Large intestine (tissue), 3 donors: ENCODE data around the gene SCN1A. TPM values are rescaled to one million over a fixed set of nuclear protein-coding genes. Genes with fewer than 3 reads are reported as not detected.
"Not testable (repeated sequence)": the region's sequence is repeated elsewhere in the genome, so short reads cannot be mapped to it uniquely, and the experiment has no call there.

Experiments
- DNase-seq, 2 donors: peaks; one replicate each; pipeline versions ENCODE4 v3.0.0 to v3.0.0-alpha.2; 2013
- H3K27ac ChIP-seq: one replicate; pipeline ENCODE4 v1.5.1; 2013; ENCODE audit warnings: low read length
- H3K27me3 ChIP-seq: 2 replicates; pipeline ENCODE4 v1.6.1; 2013; ENCODE audit warnings: low read length; ENCODE audit not compliant: control insufficient read depth, insufficient read depth
- H3K36me3 ChIP-seq: 2 replicates; pipeline ENCODE4 v1.6.1; 2013; ENCODE audit warnings: low read length; ENCODE audit not compliant: control insufficient read depth, insufficient read depth
- H3K4me1 ChIP-seq: one replicate; pipeline ENCODE4 v1.6.1; 2013; ENCODE audit warnings: low read length; ENCODE audit not compliant: control insufficient read depth, insufficient read depth
- H3K4me3 ChIP-seq: one replicate; pipeline ENCODE4 v1.5.1; 2013; ENCODE audit warnings: low read length
- H3K9me3 ChIP-seq: one replicate; pipeline ENCODE4 v1.6.1; 2013; ENCODE audit warnings: mild to moderate bottlenecking, low read depth, low read length, moderate library complexity; ENCODE audit not compliant: control insufficient read depth
- WGBS: methylation state at CpG from one replicate; pipeline ENCODE4 v1.1.5; 2013; ENCODE audit warnings: low lambda C conversion rate; ENCODE audit not compliant: insufficient coverage; 5-methylcytosine and 5-hydroxymethylcytosine counted together
- polyA plus RNA-seq: library from polyadenylated mRNA; unstranded; fragments of 120-200 nt; gene quantifications from one replicate; pipeline ENCODE4 v1.2.1, GENCODE V29; 2013

Gene SCN1A
- polyA plus RNA-seq, 1 donor, result 0.21 TPM

- Histone ChIP-seq H3K4me3 (no peak overlapping the region), H3K36me3 (no peaks in the 10 kb centered on the region), H3K27ac (no peak overlapping the region)
Observed at GRCh38 chr2:165990846-165991245, 137.0 kb downstream of the SCN1A start.

GRCh38 chr2:165989851-165990250, 138.0 kb downstream of the SCN1A start:
- no peak overlapping the region for H3K27ac ChIP-seq
- no peak overlapping the region for H3K4me3 ChIP-seq
- H3K9me3 ChIP-seq, result no peaks in the 10 kb centered on the region
- DNase-seq, result no peak
- 40% methylated on average over 1 of the region's 1 CpG for WGBS
- H3K36me3 ChIP-seq, result no peaks in the 10 kb centered on the region
- H3K27me3 ChIP-seq, result no peaks in the 10 kb centered on the region
- no peaks in the 10 kb centered on the region for H3K4me1 ChIP-seq

More at GRCh38 chr2:165990846-165991245, 137.0 kb downstream of the SCN1A start:
- Histone ChIP-seq H3K4me1 (no peaks in the 10 kb centered on the region), H3K27me3 (no peaks in the 10 kb centered on the region), H3K9me3 (no peaks in the 10 kb centered on the region)
- DNase-seq, result no peak

- H3K4me1 ChIP-seq, result no peaks in the 10 kb centered on the region
- H3K9me3 ChIP-seq, result no peaks in the 10 kb centered on the region
- no peaks in the 10 kb centered on the region for H3K27me3 ChIP-seq
- DNase-seq, result no peak
- H3K36me3 ChIP-seq, result no peaks in the 10 kb centered on the region
- H3K4me3 ChIP-seq, result no peak overlapping the region
- H3K27ac ChIP-seq, result no peak overlapping the region
Observed at GRCh38 chr2:165985120-165985519, 142.7 kb downstream of the SCN1A start.

GRCh38 chr2:165972161-165972560, 155.7 kb downstream of the SCN1A start:
- H3K36me3 ChIP-seq, DNase-seq, H3K4me3 ChIP-seq, H3K4me1 ChIP-seq, H3K27ac ChIP-seq, H3K27me3 ChIP-seq, H3K9me3 ChIP-seq: not testable (repeated sequence)

GRCh38 chr2:165970663-165971062, 157.2 kb downstream of the SCN1A start:
- Histone ChIP-seq H3K4me3 (no peak overlapping the region), H3K9me3 (no peaks in the 10 kb centered on the region), H3K27ac (no peak overlapping the region), H3K27me3 (no peaks in the 10 kb centered on the region), H3K4me1 (no peaks in the 10 kb centered on the region), H3K36me3 (no peaks in the 10 kb centered on the region)
- WGBS, result no CpG with 5 or more reads among the region's 1 CpG
- no peak for DNase-seq

GRCh38 chr2:165969227-165969626, 158.6 kb downstream of the SCN1A start:
- Histone ChIP-seq H3K4me3 (no peak overlapping the region), H3K27me3 (no peaks in the 10 kb centered on the region), H3K36me3 (no peaks in the 10 kb centered on the region), H3K9me3 (no peaks in the 10 kb centered on the region), H3K4me1 (no peaks in the 10 kb centered on the region), H3K27ac (no peak overlapping the region)
- 83% methylated on average over 1 of the region's 2 CpGs for WGBS
- no peak for DNase-seq

- no peaks in the 10 kb centered on the region for H3K36me3 ChIP-seq
- WGBS, result no CpG with 5 or more reads among the region's 3 CpGs
- no peak overlapping the region for H3K27ac ChIP-seq
- DNase-seq, result no peak
- H3K9me3 ChIP-seq, result no peaks in the 10 kb centered on the region
- H3K4me3 ChIP-seq, result no peak overlapping the region
- H3K27me3 ChIP-seq, result no peaks in the 10 kb centered on the region
- H3K4me1 ChIP-seq, result no peaks in the 10 kb centered on the region
Observed at GRCh38 chr2:165967746-165968145, 160.1 kb downstream of the SCN1A start.

GRCh38 chr2:165961818-165962217, 166.0 kb downstream of the SCN1A start:
- Histone ChIP-seq H3K9me3 (peaks cover 3% of the 10 kb centered on the region), H3K4me1 (no peaks in the 10 kb centered on the region), H3K4me3 (no peak overlapping the region), H3K27ac (no peak overlapping the region), H3K27me3 (no peaks in the 10 kb centered on the region), H3K36me3 (no peaks in the 10 kb centered on the region)
- no peak for DNase-seq
- WGBS, result no CpG with 5 or more reads among the region's 4 CpGs

- Histone ChIP-seq H3K36me3 (no peaks in the 10 kb centered on the region), H3K4me3 (no peak overlapping the region), H3K27ac (no peak overlapping the region), H3K4me1 (peaks cover 5% of the 10 kb centered on the region), H3K27me3 (no peaks in the 10 kb centered on the region), H3K9me3 (peaks cover 4% of the 10 kb centered on the region)
- DNase-seq, result no peak
- WGBS, result 93% methylated on average over 3 of the region's 4 CpGs
Observed at GRCh38 chr2:165959371-165959770, 168.4 kb downstream of the SCN1A start.

GRCh38 chr2:165958313-165958960, 169.4 kb downstream of the SCN1A start:
- Histone ChIP-seq H3K27me3 (no peaks in the 10 kb centered on the region), H3K4me1 (peaks cover 6% of the 10 kb centered on the region), H3K36me3 (no peaks in the 10 kb centered on the region), H3K27ac (no peak overlapping the region), H3K9me3 (peaks cover 4% of the 10 kb centered on the region), H3K4me3 (no peak overlapping the region)
- DNase-seq, result no peak
- no CpG with 5 or more reads among the region's 3 CpGs for WGBS

GRCh38 chr2:165957030-165957675, 170.7 kb downstream of the SCN1A start:
- DNase-seq, result no peak
- peaks cover 4% of the 10 kb centered on the region for H3K9me3 ChIP-seq
- no peak overlapping the region for H3K4me3 ChIP-seq
- no peaks in the 10 kb centered on the region for H3K36me3 ChIP-seq
- H3K27me3 ChIP-seq, result no peaks in the 10 kb centered on the region
- H3K4me1 ChIP-seq, result peaks cover 11% of the 10 kb centered on the region
- WGBS, result no CpG with 5 or more reads among the region's 60 CpGs
- H3K27ac ChIP-seq, result no peak overlapping the region
